Uterus (tissue), 2 donors: ENCODE measurements around the gene WDR81.
A peak's percentile ranks its signal among the peaks of the same experiment; 100 is the strongest.

Experiments
- POLR2A ChIP-seq, 2 donors: fragments of 450-650 bp; IDR thresholded peaks; one replicate each; pipeline ENCODE4 v1.6.1; 2016; ENCODE audit warnings: antibody characterized with exemption in 2 of 2, mild to moderate bottlenecking in 1 of 2, moderate library complexity in 1 of 2
- TF ChIP-seq, protein P1 (sequence below), 4 experiments: fragments of 200-600 bp in 2 of 4; fragments of 450-650 bp in 2 of 4; sonication (generic) in 2 of 4; IDR thresholded peaks; one replicate each; pipeline ENCODE4 v1.5.1; 2016 to 2019; ENCODE audit warnings: antibody characterized with exemption in 4 of 4, mild to moderate bottlenecking in 2 of 4, moderate library complexity in 1 of 4

DNA sequence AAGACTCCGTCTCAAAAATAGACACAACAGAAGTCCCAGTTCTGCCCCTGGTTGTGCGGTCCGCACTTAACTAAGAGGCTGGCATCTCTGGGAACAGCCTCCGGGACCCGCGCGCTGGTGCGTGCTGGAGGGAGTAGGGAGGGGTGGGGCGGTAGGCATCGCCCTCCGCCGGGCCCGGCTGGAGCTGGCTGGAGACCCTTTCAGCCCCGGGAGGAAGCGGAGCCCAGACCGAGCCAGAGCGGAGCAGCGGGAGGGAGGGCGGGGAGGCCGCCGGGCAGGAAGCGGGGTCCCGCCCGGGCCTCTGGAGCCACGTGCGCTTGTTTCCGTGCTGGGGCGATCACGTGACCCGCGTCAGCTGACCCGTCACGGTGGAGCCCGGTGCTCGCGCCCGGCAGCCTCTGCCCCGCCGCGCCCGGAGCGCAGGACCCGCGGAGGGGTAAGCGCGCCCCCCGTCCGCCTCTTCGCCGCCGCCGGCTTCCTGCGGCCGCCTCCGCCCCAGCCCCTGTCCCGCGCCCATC lies at the start of gene WDR81:
- TF ChIP-seq, protein P1, sequence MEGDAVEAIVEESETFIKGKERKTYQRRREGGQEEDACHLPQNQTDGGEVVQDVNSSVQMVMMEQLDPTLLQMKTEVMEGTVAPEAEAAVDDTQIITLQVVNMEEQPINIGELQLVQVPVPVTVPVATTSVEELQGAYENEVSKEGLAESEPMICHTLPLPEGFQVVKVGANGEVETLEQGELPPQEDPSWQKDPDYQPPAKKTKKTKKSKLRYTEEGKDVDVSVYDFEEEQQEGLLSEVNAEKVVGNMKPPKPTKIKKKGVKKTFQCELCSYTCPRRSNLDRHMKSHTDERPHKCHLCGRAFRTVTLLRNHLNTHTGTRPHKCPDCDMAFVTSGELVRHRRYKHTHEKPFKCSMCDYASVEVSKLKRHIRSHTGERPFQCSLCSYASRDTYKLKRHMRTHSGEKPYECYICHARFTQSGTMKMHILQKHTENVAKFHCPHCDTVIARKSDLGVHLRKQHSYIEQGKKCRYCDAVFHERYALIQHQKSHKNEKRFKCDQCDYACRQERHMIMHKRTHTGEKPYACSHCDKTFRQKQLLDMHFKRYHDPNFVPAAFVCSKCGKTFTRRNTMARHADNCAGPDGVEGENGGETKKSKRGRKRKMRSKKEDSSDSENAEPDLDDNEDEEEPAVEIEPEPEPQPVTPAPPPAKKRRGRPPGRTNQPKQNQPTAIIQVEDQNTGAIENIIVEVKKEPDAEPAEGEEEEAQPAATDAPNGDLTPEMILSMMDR (IDR thresholded peaks at IDR 0.05), result no peak
- peak; percentile 45 to 57 for TF ChIP-seq POLR2A (IDR thresholded peaks at IDR 0.05)
